Caco-2 (cell line): Measurements from ENCODE around the gene MOBP. TPM values are rescaled to one million over a fixed set of nuclear protein-coding genes. Genes with fewer than 3 reads are reported as not detected.

Experiments
- BruUV-seq: library from RNA; stranded (reverse); fragments of 400-500 nt; replicated peaks from 2 replicates; lab custom pipeline; 2021; lab: Mats Ljungman, UMichigan
- CTCF ChIA-PET: fragments of 300-600 bp; sonication (Branson Sonifier 250); formaldehyde crosslinking; loops from one replicate; lab custom pipeline; 2022; ENCODE audit warnings: antibody characterized with exemption; lab: Charles Lee
- POLR2A ChIA-PET: fragments of 300-600 bp; sonication (Branson Sonifier 250); formaldehyde crosslinking; loops from one replicate; lab custom pipeline; 2022; ENCODE audit warnings: antibody characterized with exemption; lab: Charles Lee
- DNase-seq, 2 experiments: peaks; one replicate each; pipeline versions ENCODE4 v3.0.0 to v3.0.0-alpha.2; 2020 to 2022
- H3K27me3 ChIP-seq: replicated peaks from 2 replicates; pipeline ENCODE4 v1.6.0; 2011; ENCODE audit warnings: low read length; ENCODE audit not compliant: control insufficient read depth, insufficient read depth
- H3K36me3 ChIP-seq: 2 replicates; pipeline ENCODE4 v1.5.1; 2011; ENCODE audit warnings: low read length; ENCODE audit not compliant: control insufficient read depth, insufficient read depth
- H3K4me1 ChIP-seq: fragments of 250-450 bp; sonication (Bioruptor Pico); 2 replicates; pipeline ENCODE4 v1.5.1; 2020; ENCODE audit warnings: mild to moderate bottlenecking
- H3K4me3 ChIP-seq: 2 replicates; pipeline ENCODE4 v1.5.1; 2011; ENCODE audit warnings: low read depth, mild to moderate bottlenecking, control low read depth, low read length
- H3K9me3 ChIP-seq: fragments of 250-450 bp; sonication (Bioruptor Pico); 2 replicates; pipeline ENCODE4 v1.5.1; 2020; ENCODE audit warnings: mild to moderate bottlenecking, moderate library complexity
- H3K27ac Mint-ChIP-seq: one replicate; pipeline ENCODE4 v1.8.0; 2022; ENCODE audit warnings: mixed read lengths; ENCODE audit not compliant: unreplicated experiment
- H3K27me3 Mint-ChIP-seq: one replicate; pipeline ENCODE4 v1.8.0; 2022; ENCODE audit warnings: mixed read lengths; ENCODE audit not compliant: insufficient read depth, unreplicated experiment
- H3K36me3 Mint-ChIP-seq: one replicate; pipeline ENCODE4 v1.8.0; 2022; ENCODE audit warnings: mild to moderate bottlenecking, mixed read lengths; ENCODE audit not compliant: insufficient read depth, unreplicated experiment
- H3K4me1 Mint-ChIP-seq: one replicate; pipeline ENCODE4 v1.8.0; 2022; ENCODE audit warnings: low read depth, mixed read lengths; ENCODE audit not compliant: unreplicated experiment
- H3K4me3 Mint-ChIP-seq: one replicate; pipeline ENCODE4 v1.8.0; 2022; ENCODE audit warnings: mild to moderate bottlenecking, moderate library complexity, mixed read lengths; ENCODE audit not compliant: unreplicated experiment
- H3K9me3 Mint-ChIP-seq: one replicate; pipeline ENCODE4 v1.8.0; 2022; ENCODE audit warnings: mixed read lengths; ENCODE audit not compliant: unreplicated experiment
- intact Hi-C: fragments of 100-400 bp; cut with micrococcal nuclease; formaldehyde crosslinking; loops from one replicate; pipeline ENCODE4 v1.10.0; 2022; ENCODE audit not compliant: unreplicated experiment
- total RNA-seq: library from RNA; stranded (reverse); gene quantifications from 2 replicates; pipeline ENCODE4 v1.2.3, GENCODE V29; 2022
- TF ChIP-seq, protein P1 (sequence below), 2 experiments: fragments of 200-600 bp in 1 of 2; IDR thresholded peaks; 1 replicate in 1 of 2; 2 replicates in 1 of 2; pipeline versions ENCODE4 v1.5.1 to v1.8.0; 2011 to 2022; ENCODE audit warnings: antibody characterized with exemption in 1 of 2, control low read depth in 1 of 2, inconsistent platforms in 1 of 2, low read depth in 1 of 2, low read length in 1 of 2, mild to moderate bottlenecking in 1 of 2, moderate library complexity in 1 of 2; ENCODE audit not compliant: insufficient read depth in 1 of 2, severe bottlenecking in 1 of 2, unreplicated experiment in 1 of 2

MOBP gene
- total RNA-seq, 1 experiment from 2014 or later = 0.27 TPM

DNA sequence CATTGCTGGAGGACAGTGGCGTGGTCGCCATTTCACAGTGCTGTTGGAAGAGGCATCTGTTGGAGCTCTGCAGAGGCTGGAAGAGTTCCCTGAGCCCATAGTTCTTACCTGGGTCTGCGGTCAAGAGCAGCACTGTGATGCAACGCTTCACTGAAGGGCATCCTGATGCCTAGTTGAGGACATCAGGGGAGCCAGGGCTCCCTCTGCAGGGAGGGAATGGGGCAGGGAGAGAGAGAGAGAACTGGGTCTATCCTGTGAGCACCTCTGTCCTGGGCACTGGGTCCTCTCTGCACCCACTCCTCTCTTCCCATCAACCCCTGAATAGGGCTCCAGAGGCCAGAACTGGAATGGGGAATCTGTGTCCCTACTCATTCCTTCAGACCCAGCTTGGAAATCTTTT lies 23.9 kb upstream of the MOBP start:
- H3K4me3 Mint-ChIP-seq = no peak overlapping the region
- ChIA-PET CTCF (no interaction called here), POLR2A (no interaction called here)
- H3K27ac Mint-ChIP-seq = no peak overlapping the region
- H3K9me3 Mint-ChIP-seq = no peaks in the 10 kb centered on the region
- BruUV-seq = no TSS peak
- Histone ChIP-seq H3K9me3 (no peaks in the 10 kb centered on the region), H3K4me3 (no peak overlapping the region), H3K4me1 (no peaks in the 10 kb centered on the region), H3K36me3 (no peaks in the 10 kb centered on the region), H3K27me3 (no peaks in the 10 kb centered on the region)
- DNase-seq = peak in 1 of 2 experiments; percentile 15
- H3K36me3 Mint-ChIP-seq = no peaks in the 10 kb centered on the region
- intact Hi-C loops = loop anchor here (1.0 kb wide), 2 partner anchors 26 to 37 kb away; partner anchors contain the start of gene RPSA
- TF ChIP-seq, protein P1, sequence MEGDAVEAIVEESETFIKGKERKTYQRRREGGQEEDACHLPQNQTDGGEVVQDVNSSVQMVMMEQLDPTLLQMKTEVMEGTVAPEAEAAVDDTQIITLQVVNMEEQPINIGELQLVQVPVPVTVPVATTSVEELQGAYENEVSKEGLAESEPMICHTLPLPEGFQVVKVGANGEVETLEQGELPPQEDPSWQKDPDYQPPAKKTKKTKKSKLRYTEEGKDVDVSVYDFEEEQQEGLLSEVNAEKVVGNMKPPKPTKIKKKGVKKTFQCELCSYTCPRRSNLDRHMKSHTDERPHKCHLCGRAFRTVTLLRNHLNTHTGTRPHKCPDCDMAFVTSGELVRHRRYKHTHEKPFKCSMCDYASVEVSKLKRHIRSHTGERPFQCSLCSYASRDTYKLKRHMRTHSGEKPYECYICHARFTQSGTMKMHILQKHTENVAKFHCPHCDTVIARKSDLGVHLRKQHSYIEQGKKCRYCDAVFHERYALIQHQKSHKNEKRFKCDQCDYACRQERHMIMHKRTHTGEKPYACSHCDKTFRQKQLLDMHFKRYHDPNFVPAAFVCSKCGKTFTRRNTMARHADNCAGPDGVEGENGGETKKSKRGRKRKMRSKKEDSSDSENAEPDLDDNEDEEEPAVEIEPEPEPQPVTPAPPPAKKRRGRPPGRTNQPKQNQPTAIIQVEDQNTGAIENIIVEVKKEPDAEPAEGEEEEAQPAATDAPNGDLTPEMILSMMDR (IDR thresholded peaks at IDR 0.05; ENCODE audit: insufficient read depth in 1 of 2, low read depth in 1 of 2, low read length in 1 of 2, severe bottlenecking in 1 of 2, unreplicated experiment in 1 of 2) = peak in 1 of 2 experiments; percentile 39
- H3K27me3 Mint-ChIP-seq = no peaks in the 10 kb centered on the region
- peaks cover 9% of the 10 kb centered on the region for H3K4me1 Mint-ChIP-seq

DNA sequence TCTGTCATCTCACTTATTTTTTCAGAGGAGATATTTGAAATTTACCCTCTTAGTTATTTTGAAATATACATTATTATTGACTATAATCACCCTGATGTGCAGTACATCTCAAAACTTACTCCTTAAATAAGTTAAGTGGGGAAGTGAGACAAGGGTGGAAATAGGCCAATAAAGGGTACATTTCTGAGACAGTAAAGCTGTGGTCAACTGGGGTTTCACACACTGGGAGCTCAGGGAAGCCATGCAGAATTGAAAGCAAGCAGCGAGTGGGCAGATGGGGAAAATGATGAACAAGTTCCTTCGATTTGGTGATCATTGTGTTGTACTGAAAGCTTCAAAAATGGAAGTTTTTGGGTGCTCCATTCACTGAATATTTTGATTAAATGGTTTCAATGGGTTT lies 21.6 kb upstream of the MOBP start:
- ChIA-PET POLR2A (no interaction called here), CTCF (interaction anchor here (1.0 kb wide), 1 partner anchor 53 kb away, joined by 3 read pairs; no protein-coding TSS in a partner anchor)
- Mint-ChIP-seq H3K27me3 (no peaks in the 10 kb centered on the region), H3K4me1 (peaks cover 10% of the 10 kb centered on the region), H3K9me3 (no peaks in the 10 kb centered on the region), H3K27ac (no peak overlapping the region), H3K36me3 (no peaks in the 10 kb centered on the region), H3K4me3 (no peak overlapping the region)
- H3K27me3 ChIP-seq = no peaks in the 10 kb centered on the region
- no peak for DNase-seq
- H3K4me1 ChIP-seq = no peaks in the 10 kb centered on the region
- intact Hi-C loops = no loop called here
- BruUV-seq = no TSS peak
- no peak overlapping the region for H3K4me3 ChIP-seq
- H3K9me3 ChIP-seq = no peaks in the 10 kb centered on the region
- TF ChIP-seq, protein P1 (IDR thresholded peaks at IDR 0.05; ENCODE audit: insufficient read depth in 1 of 2, low read depth in 1 of 2, low read length in 1 of 2, severe bottlenecking in 1 of 2, unreplicated experiment in 1 of 2) = no peak
- H3K36me3 ChIP-seq = no peaks in the 10 kb centered on the region

DNA sequence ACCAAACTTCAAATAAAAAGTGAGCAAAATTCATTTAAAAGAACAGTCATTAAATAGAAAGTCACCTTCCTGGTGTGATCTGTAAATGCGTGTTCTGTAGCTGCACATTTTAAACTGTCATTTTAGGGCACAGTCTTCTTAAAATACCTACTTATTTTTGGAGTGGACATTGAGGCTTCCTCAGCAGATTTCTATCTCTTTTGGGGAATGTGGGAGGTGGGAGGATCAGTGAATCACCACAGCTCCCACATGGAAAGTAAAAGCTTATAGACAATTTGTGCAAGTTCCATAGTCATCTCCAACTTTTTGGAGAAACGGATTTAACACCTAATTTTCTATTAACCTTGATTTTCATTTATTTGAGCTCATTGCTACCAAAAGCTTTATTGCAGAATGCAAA lies 21.0 kb upstream of the MOBP start:
- no TSS peak for BruUV-seq
- TF ChIP-seq, protein P1 (IDR thresholded peaks at IDR 0.05; ENCODE audit: insufficient read depth in 1 of 2, low read depth in 1 of 2, low read length in 1 of 2, severe bottlenecking in 1 of 2, unreplicated experiment in 1 of 2) = no peak
- Histone ChIP-seq H3K36me3 (no peaks in the 10 kb centered on the region), H3K4me3 (no peak overlapping the region), H3K4me1 (no peaks in the 10 kb centered on the region), H3K27me3 (no peaks in the 10 kb centered on the region), H3K9me3 (no peaks in the 10 kb centered on the region)
- ChIA-PET CTCF (interaction anchor here (1.0 kb wide), 1 partner anchor 53 kb away, joined by 3 read pairs; no protein-coding TSS in a partner anchor), POLR2A (no interaction called here)
- Mint-ChIP-seq H3K36me3 (no peaks in the 10 kb centered on the region), H3K27ac (no peak overlapping the region), H3K9me3 (no peaks in the 10 kb centered on the region), H3K4me3 (no peak overlapping the region), H3K27me3 (no peaks in the 10 kb centered on the region), H3K4me1 (peaks cover 10% of the 10 kb centered on the region)
- DNase-seq = no peak
- intact Hi-C loops = no loop called here
